Mesendoderm (in vitro differentiated cells): Measurements from ENCODE around the gene MATN1.
"Not testable (repeated sequence)": the region's sequence is repeated elsewhere in the genome, so short reads cannot be mapped to it uniquely, and the experiment has no call there.

Source experiments
- DNase-seq: peaks from one replicate; pipeline ENCODE4 v3.0.0; 2013
- H2AK5ac ChIP-seq: 2 replicates; pipeline ENCODE4 v1.6.1; 2013; ENCODE audit warnings: low read length, inconsistent platforms
- H2BK120ac ChIP-seq: 2 replicates; pipeline ENCODE4 v1.6.1; 2013; ENCODE audit warnings: low read depth, mild to moderate bottlenecking, low read length, moderate library complexity, mixed read lengths
- H2BK15ac ChIP-seq: replicated peaks from 2 replicates; pipeline ENCODE4 v1.6.1; 2013; ENCODE audit warnings: low read depth, mild to moderate bottlenecking, moderate library complexity
- H2BK5ac ChIP-seq: 2 replicates; pipeline ENCODE4 v1.6.1; 2013; ENCODE audit warnings: low read length, inconsistent platforms
- H3K18ac ChIP-seq: 2 replicates; pipeline ENCODE4 v1.6.1; 2013; ENCODE audit warnings: mild to moderate bottlenecking, low read length, mixed read lengths
- H3K23ac ChIP-seq: one replicate; pipeline ENCODE4 v1.6.1; 2013; ENCODE audit warnings: low read length
- H3K27ac ChIP-seq: 2 replicates; pipeline ENCODE4 v1.5.1; 2013; ENCODE audit warnings: low read depth, mild to moderate bottlenecking, inconsistent platforms, low read length, moderate library complexity
- H3K27me3 ChIP-seq: 2 replicates; pipeline ENCODE4 v1.6.1; 2013; ENCODE audit warnings: low read length, control low read depth, mild to moderate bottlenecking, inconsistent platforms; ENCODE audit not compliant: insufficient read depth, poor library complexity
- H3K36me3 ChIP-seq: 2 replicates; pipeline ENCODE4 v1.6.1; 2013; ENCODE audit warnings: low read length, inconsistent platforms; ENCODE audit not compliant: control insufficient read depth, insufficient read depth
- H3K4ac ChIP-seq: one replicate; pipeline ENCODE4 v1.6.1; 2013; ENCODE audit warnings: low read depth, mild to moderate bottlenecking, low read length, moderate library complexity
- H3K4me1 ChIP-seq: 2 replicates; pipeline ENCODE4 v1.6.1; 2013; ENCODE audit warnings: low read depth, low read length, inconsistent platforms; ENCODE audit not compliant: control insufficient read depth
- H3K4me2 ChIP-seq: 2 replicates; pipeline ENCODE4 v1.6.1; 2013; ENCODE audit warnings: low read length
- H3K4me3 ChIP-seq: 2 replicates; pipeline ENCODE4 v1.5.1; 2013; ENCODE audit warnings: mild to moderate bottlenecking, low read length
- H3K56ac ChIP-seq: one replicate; pipeline ENCODE4 v1.6.1; 2013; ENCODE audit warnings: low read length
- H3K79me1 ChIP-seq: 2 replicates; pipeline ENCODE4 v1.6.1; 2013; ENCODE audit warnings: low read length, inconsistent platforms
- H3K79me2 ChIP-seq: 2 replicates; pipeline ENCODE4 v1.6.1; 2013; ENCODE audit warnings: mild to moderate bottlenecking, low read length; ENCODE audit not compliant: control insufficient read depth, insufficient read depth
- H3K9ac ChIP-seq: 2 replicates; pipeline ENCODE4 v1.6.1; 2013; ENCODE audit warnings: low read length, inconsistent platforms
- H4K5ac ChIP-seq: one replicate; pipeline ENCODE4 v1.6.1; 2013; ENCODE audit warnings: low read length
- H4K8ac ChIP-seq: one replicate; pipeline ENCODE4 v1.6.1; 2013; ENCODE audit warnings: low read depth, mild to moderate bottlenecking, control low read depth, low read length, moderate library complexity
- WGBS: extraction: QIAGEN DNeasy Blood & Tissue Kit; methylation state at CpG from one replicate; pipeline ENCODE4 v1.1.7; 2013; ENCODE audit warnings: low lambda C conversion rate, missing lambda C conversion rate; ENCODE audit not compliant: insufficient coverage; ENCODE audit errors: extremely low coverage; 5-methylcytosine and 5-hydroxymethylcytosine counted together

Gene MATN1

GRCh38 chr1:30688920-30689794 lies 34.2 kb downstream of the MATN1 start:
- DNase-seq, result peak; percentile 23
- no peak overlapping the region for H2BK5ac ChIP-seq
- no peak overlapping the region for H3K4me2 ChIP-seq
- H3K4me1 ChIP-seq, result peaks cover 11% of the 10 kb centered on the region
- no peak overlapping the region for H2AK5ac ChIP-seq
- H3K56ac ChIP-seq, result no peak overlapping the region
- no peak overlapping the region for H3K9ac ChIP-seq
- no peak overlapping the region for H3K4me3 ChIP-seq
- no peak overlapping the region for H4K5ac ChIP-seq
- no peak overlapping the region for H3K18ac ChIP-seq
- H3K4ac ChIP-seq, result no peak overlapping the region
- WGBS, result no CpG with 5 or more reads among the region's 11 CpGs
- H3K36me3 ChIP-seq, result no peaks in the 10 kb centered on the region
- H3K23ac ChIP-seq, result no peak overlapping the region
- H3K79me1 ChIP-seq, result no peaks in the 10 kb centered on the region
- H3K27ac ChIP-seq, result peak overlapping the region; percentile 20
- H3K27me3 ChIP-seq, result no peaks in the 10 kb centered on the region
- no peaks in the 10 kb centered on the region for H3K79me2 ChIP-seq
- H2BK120ac ChIP-seq, result no peak overlapping the region
- H2BK15ac ChIP-seq, result no peak overlapping the region
- no peak overlapping the region for H4K8ac ChIP-seq

- not testable (repeated sequence) for H4K8ac ChIP-seq, H3K4ac ChIP-seq, H3K27ac ChIP-seq, H3K4me2 ChIP-seq, H3K36me3 ChIP-seq, H3K4me3 ChIP-seq, H3K79me1 ChIP-seq, H2BK120ac ChIP-seq, H3K79me2 ChIP-seq, H3K9ac ChIP-seq, H2AK5ac ChIP-seq, H4K5ac ChIP-seq, H3K18ac ChIP-seq, DNase-seq, H2BK5ac ChIP-seq, H2BK15ac ChIP-seq, H3K27me3 ChIP-seq, H3K23ac ChIP-seq
- Histone ChIP-seq H3K56ac (peak overlapping the region; percentile 61), H3K4me1 (peaks cover 11% of the 10 kb centered on the region)
- WGBS, result no CpG with 5 or more reads among the region's 9 CpGs
Observed at GRCh38 chr1:30688516-30688915, 34.9 kb downstream of the MATN1 start.

- no peaks in the 10 kb centered on the region for H3K79me2 ChIP-seq
- no peak overlapping the region for H3K4ac ChIP-seq
- H2BK15ac ChIP-seq, result no peak overlapping the region
- no peak overlapping the region for H3K18ac ChIP-seq
- peaks cover 11% of the 10 kb centered on the region for H3K4me1 ChIP-seq
- no peak for DNase-seq
- no peaks in the 10 kb centered on the region for H3K36me3 ChIP-seq
- WGBS, result no CpG with 5 or more reads among the region's 6 CpGs
- no peak overlapping the region for H2BK5ac ChIP-seq
- no peak overlapping the region for H3K9ac ChIP-seq
- no peak overlapping the region for H3K56ac ChIP-seq
- no peaks in the 10 kb centered on the region for H3K79me1 ChIP-seq
- no peak overlapping the region for H3K27ac ChIP-seq
- no peak overlapping the region for H4K5ac ChIP-seq
- no peak overlapping the region for H2AK5ac ChIP-seq
- H2BK120ac ChIP-seq, result no peak overlapping the region
- H4K8ac ChIP-seq, result no peak overlapping the region
- no peak overlapping the region for H3K4me2 ChIP-seq
- no peaks in the 10 kb centered on the region for H3K27me3 ChIP-seq
- H3K23ac ChIP-seq, result no peak overlapping the region
- no peak overlapping the region for H3K4me3 ChIP-seq
Observed at GRCh38 chr1:30687886-30688285, 35.5 kb downstream of the MATN1 start.

- no peaks in the 10 kb centered on the region for H3K27me3 ChIP-seq
- H3K27ac ChIP-seq, result no peak overlapping the region
- no CpG with 5 or more reads among the region's 10 CpGs for WGBS
Observed at GRCh38 chr1:30686236-30686935, 37.0 kb downstream of the MATN1 start.

GRCh38 chr1:30685796-30686165 lies 37.6 kb downstream of the MATN1 start:
- Histone ChIP-seq H2BK15ac (no peak overlapping the region), H2AK5ac (no peak overlapping the region), H4K8ac (no peak overlapping the region), H3K36me3 (no peaks in the 10 kb centered on the region), H3K4ac (no peak overlapping the region), H3K4me2 (peak overlapping the region; percentile 41), H3K56ac (peak overlapping the region; percentile 84), H3K23ac (no peak overlapping the region), H3K27ac (no peak overlapping the region), H3K79me1 (no peaks in the 10 kb centered on the region), H4K5ac (no peak overlapping the region), H2BK5ac (no peak overlapping the region), H2BK120ac (no peak overlapping the region), H3K18ac (peak overlapping the region; percentile 54), H3K79me2 (no peaks in the 10 kb centered on the region), H3K27me3 (no peaks in the 10 kb centered on the region), H3K4me3 (no peak overlapping the region), H3K9ac (peak overlapping the region; percentile 63), H3K4me1 (peaks cover 9% of the 10 kb centered on the region)
- DNase-seq, result no peak
- WGBS, result no CpG with 5 or more reads among the region's 11 CpGs

More at GRCh38 chr1:30686236-30686935, 37.0 kb downstream of the MATN1 start:
- H4K5ac ChIP-seq, result no peak overlapping the region
- H2BK15ac ChIP-seq, result no peak overlapping the region
- no peak overlapping the region for H3K4me3 ChIP-seq
- H4K8ac ChIP-seq, result no peak overlapping the region
- no peaks in the 10 kb centered on the region for H3K79me2 ChIP-seq
- no peak overlapping the region for H2BK120ac ChIP-seq
- no peak overlapping the region for H2AK5ac ChIP-seq
- H3K36me3 ChIP-seq, result no peaks in the 10 kb centered on the region
- DNase-seq, result no peak
- H3K4me2 ChIP-seq, result no peak overlapping the region
- H2BK5ac ChIP-seq, result no peak overlapping the region
- H3K56ac ChIP-seq, result peak overlapping the region; percentile 84
- H3K79me1 ChIP-seq, result no peaks in the 10 kb centered on the region
- H3K4me1 ChIP-seq, result peaks cover 11% of the 10 kb centered on the region
- H3K4ac ChIP-seq, result no peak overlapping the region
- no peak overlapping the region for H3K18ac ChIP-seq
- no peak overlapping the region for H3K9ac ChIP-seq
- no peak overlapping the region for H3K23ac ChIP-seq
